Smooth muscle cell (in vitro differentiated cells): Measurements from ENCODE around the gene RTN4. TPM values are rescaled to one million over a fixed set of nuclear protein-coding genes. Genes with fewer than 3 reads are reported as not detected.

Source experiments
- DNase-seq: peaks from one replicate; lab custom pipeline; 2025; ENCODE audit not compliant: unreplicated experiment; lab: John Stamatoyannopoulos, UW
- H2AFZ ChIP-seq: fragments of 200-600 bp; sonication (generic); 2 replicates; pipeline ENCODE4 v1.6.0; 2016; ENCODE audit warnings: antibody characterized with exemption, low read depth, mild to moderate bottlenecking
- H3F3A ChIP-seq: fragments of 200-600 bp; sonication (generic); 2 replicates; pipeline ENCODE4 v1.6.0; 2017; ENCODE audit warnings: antibody characterized with exemption, low read depth
- H3K27ac ChIP-seq: fragments of 200-600 bp; sonication (generic); 2 replicates; pipeline ENCODE4 v1.5.1; 2016; ENCODE audit warnings: low read depth, mild to moderate bottlenecking
- H3K27me3 ChIP-seq: fragments of 200-600 bp; sonication (generic); 2 replicates; pipeline ENCODE4 v1.6.1; 2016; ENCODE audit warnings: low read depth, mild to moderate bottlenecking
- H3K36me3 ChIP-seq: fragments of 200-600 bp; sonication (generic); 2 replicates; pipeline ENCODE4 v1.5.1; 2016; ENCODE audit warnings: low read depth
- H3K4me1 ChIP-seq: fragments of 200-600 bp; sonication (generic); 2 replicates; pipeline ENCODE4 v1.5.1; 2016; ENCODE audit warnings: low read depth
- H3K4me2 ChIP-seq: fragments of 200-600 bp; sonication (generic); 2 replicates; pipeline ENCODE4 v1.6.0; 2016; ENCODE audit warnings: mild to moderate bottlenecking
- H3K4me3 ChIP-seq: fragments of 200-600 bp; sonication (generic); 2 replicates; pipeline ENCODE4 v1.5.1; 2016; ENCODE audit warnings: mild to moderate bottlenecking
- H3K79me2 ChIP-seq: fragments of 200-600 bp; sonication (generic); 2 replicates; pipeline ENCODE4 v1.6.0; 2016; ENCODE audit warnings: low read depth, mild to moderate bottlenecking
- H3K9ac ChIP-seq: fragments of 200-600 bp; sonication (generic); 2 replicates; pipeline ENCODE4 v1.6.0; 2016; ENCODE audit warnings: low read depth
- H3K9me3 ChIP-seq: fragments of 200-600 bp; sonication (generic); replicated peaks from 2 replicates; pipeline ENCODE4 v1.5.1; 2016; ENCODE audit warnings: low read depth
- H4K20me1 ChIP-seq: fragments of 200-600 bp; sonication (generic); 2 replicates; pipeline ENCODE4 v1.6.0; 2016; ENCODE audit warnings: low read depth
- CTCF ChIP-seq: fragments of 200-600 bp; sonication (generic); IDR thresholded peaks from 2 replicates; pipeline ENCODE4 v1.5.1; 2017; ENCODE audit warnings: borderline replicate concordance, mild to moderate bottlenecking, antibody characterized with exemption; ENCODE audit not compliant: insufficient read depth, poor library complexity, severe bottlenecking
- WGBS: methylation state at CpG from one replicate; pipeline ENCODE4 v1.1.7; 2016; ENCODE audit warnings: low lambda C conversion rate; 5-methylcytosine and 5-hydroxymethylcytosine counted together
- polyA plus RNA-seq: library from polyadenylated mRNA; unstranded; fragments of >200 nt; fragmentation: Nextera tagmentation; extraction: Ambion mirVana; gene quantifications from 2 replicates; pipeline ENCODE4 v1.2.1, GENCODE V29; 2016
- total RNA-seq: library from RNA; depleted of rRNA; stranded (reverse); fragments of >200 nt; gene quantifications from 2 replicates; pipeline ENCODE4 v1.2.3, GENCODE V29; 2014

RTN4 gene
- total and polyA plus RNA-seq, 2 experiments from 2014 or later: 295 to 335 TPM

GRCh38 chr2:54954158-54954557 lies 96.1 kb downstream of the RTN4 start:
- H3K9ac ChIP-seq: no peak overlapping the region
- H3K79me2 ChIP-seq: no peaks in the 10 kb centered on the region
- H3K9me3 ChIP-seq: no peaks in the 10 kb centered on the region
- no peak overlapping the region for H3K27ac ChIP-seq
- no peaks in the 10 kb centered on the region for H3K36me3 ChIP-seq
- whole genome bisulfite sequencing: 89% methylated on average over 8 of the region's 8 CpGs
- H3K4me3 ChIP-seq: no peak overlapping the region
- no peak for TF ChIP-seq CTCF
- no peaks in the 10 kb centered on the region for H4K20me1 ChIP-seq
- H3F3A ChIP-seq: no peaks in the 10 kb centered on the region
- peaks cover 7% of the 10 kb centered on the region for H3K4me1 ChIP-seq
- no peak overlapping the region for H3K4me2 ChIP-seq
- DNase-seq: no peak
- H2AFZ ChIP-seq: no peak overlapping the region
- no peaks in the 10 kb centered on the region for H3K27me3 ChIP-seq

- peak overlapping the region; percentile 57 for H3K4me2 ChIP-seq
- H3K4me3 ChIP-seq: no peak overlapping the region
- no peak for DNase-seq
- 64% methylated on average over 9 of the region's 9 CpGs for WGBS
- peaks cover 7% of the 10 kb centered on the region for H3K4me1 ChIP-seq
- TF ChIP-seq CTCF: no peak
- H3K27ac ChIP-seq: no peak overlapping the region
- H3K27me3 ChIP-seq: no peaks in the 10 kb centered on the region
- no peaks in the 10 kb centered on the region for H3K36me3 ChIP-seq
- H3K79me2 ChIP-seq: no peaks in the 10 kb centered on the region
- H4K20me1 ChIP-seq: no peaks in the 10 kb centered on the region
- H3K9me3 ChIP-seq: no peaks in the 10 kb centered on the region
- H2AFZ ChIP-seq: no peak overlapping the region
- no peaks in the 10 kb centered on the region for H3F3A ChIP-seq
- H3K9ac ChIP-seq: no peak overlapping the region
Observed at GRCh38 chr2:54952978-54953456, 97.2 kb downstream of the RTN4 start.

- no peak for DNase-seq
- no peaks in the 10 kb centered on the region for H3F3A ChIP-seq
- peak overlapping the region; percentile 57 for H3K4me2 ChIP-seq
- H3K4me1 ChIP-seq: peaks cover 13% of the 10 kb centered on the region
- TF ChIP-seq CTCF: no peak
- no peak overlapping the region for H2AFZ ChIP-seq
- H3K9me3 ChIP-seq: no peaks in the 10 kb centered on the region
- 83% methylated on average over 5 of the region's 5 CpGs for WGBS
- H3K27ac ChIP-seq: no peak overlapping the region
- H4K20me1 ChIP-seq: no peaks in the 10 kb centered on the region
- no peak overlapping the region for H3K9ac ChIP-seq
- no peaks in the 10 kb centered on the region for H3K79me2 ChIP-seq
- H3K4me3 ChIP-seq: no peak overlapping the region
- no peaks in the 10 kb centered on the region for H3K36me3 ChIP-seq
- H3K27me3 ChIP-seq: no peaks in the 10 kb centered on the region
Observed at GRCh38 chr2:54952425-54952824, 97.8 kb downstream of the RTN4 start.

GRCh38 chr2:54950811-54951210 lies 99.4 kb downstream of the RTN4 start:
- Histone ChIP-seq H2AFZ (no peak overlapping the region), H3K4me3 (no peak overlapping the region), H3K9me3 (no peaks in the 10 kb centered on the region), H3K9ac (no peak overlapping the region), H3K4me1 (peaks cover 8% of the 10 kb centered on the region), H4K20me1 (no peaks in the 10 kb centered on the region), H3K27me3 (no peaks in the 10 kb centered on the region), H3K4me2 (no peak overlapping the region), H3F3A (no peaks in the 10 kb centered on the region), H3K36me3 (no peaks in the 10 kb centered on the region), H3K79me2 (no peaks in the 10 kb centered on the region), H3K27ac (no peak overlapping the region)
- 92% methylated on average over 3 of the region's 3 CpGs for WGBS
- no peak for TF ChIP-seq CTCF
- no peak for DNase-seq
